Endothelial cell (in vitro differentiated cells): ENCODE data around the gene KAZN. TPM values are rescaled to one million over a fixed set of nuclear protein-coding genes. Genes with fewer than 3 reads are reported as not detected.

Experiments used
- DNase-seq: peaks from one replicate; pipeline ENCODE4 v3.0.0; 2021; ENCODE audit warnings: low spot score
- H3K27ac Mint-ChIP-seq: one replicate; pipeline ENCODE4 v1.8.0; 2021; ENCODE audit warnings: mixed read lengths, inconsistent platforms; ENCODE audit not compliant: unreplicated experiment
- H3K27me3 Mint-ChIP-seq: one replicate; pipeline ENCODE4 v1.8.0; 2021; ENCODE audit warnings: mild to moderate bottlenecking, moderate library complexity, mixed read lengths, inconsistent platforms; ENCODE audit not compliant: unreplicated experiment
- H3K36me3 Mint-ChIP-seq: one replicate; pipeline ENCODE4 v1.8.0; 2021; ENCODE audit warnings: mild to moderate bottlenecking, low read depth, mixed read lengths, inconsistent platforms; ENCODE audit not compliant: unreplicated experiment
- H3K4me1 Mint-ChIP-seq: one replicate; pipeline ENCODE4 v1.8.0; 2021; ENCODE audit warnings: mild to moderate bottlenecking, mixed read lengths, inconsistent platforms; ENCODE audit not compliant: unreplicated experiment
- H3K4me3 Mint-ChIP-seq: one replicate; pipeline ENCODE4 v1.8.0; 2021; ENCODE audit warnings: mild to moderate bottlenecking, mixed read lengths, inconsistent platforms; ENCODE audit not compliant: unreplicated experiment
- H3K9me3 Mint-ChIP-seq: one replicate; pipeline ENCODE4 v1.8.0; 2021; ENCODE audit warnings: mixed read lengths, inconsistent platforms; ENCODE audit not compliant: unreplicated experiment
- total RNA-seq: library from RNA; stranded (reverse); fragmentation: NEBNext Ultra II Directional; extraction: Animal tissue kit (Norgen Biotek cat#: 25700); gene quantifications from one replicate; pipeline ENCODE4 v1.2.1, GENCODE V29; 2021; ENCODE audit not compliant: unreplicated experiment
- TF ChIP-seq, protein P1 (sequence below): fragments of 200-600 bp; sonication (generic); IDR thresholded peaks from one replicate; pipeline ENCODE4 v1.5.0; 2021; ENCODE audit warnings: antibody characterized with exemption; ENCODE audit not compliant: unreplicated experiment

The KAZN gene
- total RNA-seq, 1 donor from 2014 or later = 10.1 TPM

DNA sequence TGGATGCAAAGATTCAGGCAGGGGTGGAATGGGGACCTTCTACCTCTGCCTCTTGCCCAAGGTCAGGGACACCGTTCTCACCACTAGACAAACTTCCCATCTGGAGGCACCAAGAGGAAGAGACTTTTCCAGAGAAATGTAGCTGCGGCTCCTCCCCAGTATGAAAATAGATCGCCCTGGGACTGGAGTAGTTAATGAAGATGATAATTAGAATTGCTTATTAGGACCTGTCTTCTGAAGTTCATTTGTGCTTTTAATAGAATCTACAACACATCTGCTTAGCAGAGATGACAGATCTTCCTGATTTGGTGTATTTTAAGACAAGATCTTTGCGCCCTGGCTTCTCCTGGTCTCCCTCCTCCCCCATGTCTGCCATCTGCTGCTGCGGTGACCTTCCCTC, 266.6 kb downstream of the KAZN start:
- Mint-ChIP-seq H3K27me3 (peaks cover 5% of the 10 kb centered on the region), H3K4me1 (no peaks in the 10 kb centered on the region), H3K4me3 (no peak overlapping the region), H3K9me3 (no peaks in the 10 kb centered on the region), H3K36me3 (no peaks in the 10 kb centered on the region), H3K27ac (no peak overlapping the region)
- TF ChIP-seq, protein P1, sequence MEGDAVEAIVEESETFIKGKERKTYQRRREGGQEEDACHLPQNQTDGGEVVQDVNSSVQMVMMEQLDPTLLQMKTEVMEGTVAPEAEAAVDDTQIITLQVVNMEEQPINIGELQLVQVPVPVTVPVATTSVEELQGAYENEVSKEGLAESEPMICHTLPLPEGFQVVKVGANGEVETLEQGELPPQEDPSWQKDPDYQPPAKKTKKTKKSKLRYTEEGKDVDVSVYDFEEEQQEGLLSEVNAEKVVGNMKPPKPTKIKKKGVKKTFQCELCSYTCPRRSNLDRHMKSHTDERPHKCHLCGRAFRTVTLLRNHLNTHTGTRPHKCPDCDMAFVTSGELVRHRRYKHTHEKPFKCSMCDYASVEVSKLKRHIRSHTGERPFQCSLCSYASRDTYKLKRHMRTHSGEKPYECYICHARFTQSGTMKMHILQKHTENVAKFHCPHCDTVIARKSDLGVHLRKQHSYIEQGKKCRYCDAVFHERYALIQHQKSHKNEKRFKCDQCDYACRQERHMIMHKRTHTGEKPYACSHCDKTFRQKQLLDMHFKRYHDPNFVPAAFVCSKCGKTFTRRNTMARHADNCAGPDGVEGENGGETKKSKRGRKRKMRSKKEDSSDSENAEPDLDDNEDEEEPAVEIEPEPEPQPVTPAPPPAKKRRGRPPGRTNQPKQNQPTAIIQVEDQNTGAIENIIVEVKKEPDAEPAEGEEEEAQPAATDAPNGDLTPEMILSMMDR = no peak
- DNase-seq = no peak

DNA sequence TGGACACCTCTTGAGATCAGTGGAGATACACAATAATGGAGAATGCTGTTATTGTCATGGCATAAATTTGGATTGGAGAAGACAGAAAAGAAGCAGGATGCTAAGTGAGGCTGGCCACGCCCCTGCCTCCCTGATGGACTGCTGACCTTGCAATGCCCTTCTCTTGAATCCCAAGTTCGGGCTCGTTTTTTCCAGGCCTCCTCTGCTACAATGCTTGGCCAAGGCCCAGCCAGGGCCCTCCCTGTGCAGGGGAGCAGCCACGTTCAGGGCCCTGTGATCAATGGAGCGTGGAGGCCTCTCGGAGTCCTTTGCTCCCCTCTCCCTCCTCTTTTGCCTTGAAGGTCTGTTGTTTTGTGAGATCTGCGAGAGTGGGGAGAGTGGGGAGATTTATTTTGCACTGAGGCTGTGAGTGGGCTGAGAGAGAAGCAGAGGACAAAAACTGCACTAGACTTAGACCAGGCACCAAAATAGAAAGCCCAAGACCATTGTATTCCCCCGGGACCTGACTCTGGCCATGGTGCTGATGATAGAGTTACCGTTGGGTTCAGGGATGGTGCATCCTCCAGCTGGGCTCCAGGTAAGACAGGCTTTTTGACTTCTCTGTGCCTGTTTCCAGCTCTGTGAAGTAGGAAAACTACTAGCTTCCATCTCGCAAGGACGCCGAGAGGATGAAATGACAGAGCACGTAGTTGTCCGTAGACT, 268.6 kb downstream of the KAZN start:
- TF ChIP-seq, protein P1 = no peak
- no peak for DNase-seq
- no peaks in the 10 kb centered on the region for H3K9me3 Mint-ChIP-seq

DNA sequence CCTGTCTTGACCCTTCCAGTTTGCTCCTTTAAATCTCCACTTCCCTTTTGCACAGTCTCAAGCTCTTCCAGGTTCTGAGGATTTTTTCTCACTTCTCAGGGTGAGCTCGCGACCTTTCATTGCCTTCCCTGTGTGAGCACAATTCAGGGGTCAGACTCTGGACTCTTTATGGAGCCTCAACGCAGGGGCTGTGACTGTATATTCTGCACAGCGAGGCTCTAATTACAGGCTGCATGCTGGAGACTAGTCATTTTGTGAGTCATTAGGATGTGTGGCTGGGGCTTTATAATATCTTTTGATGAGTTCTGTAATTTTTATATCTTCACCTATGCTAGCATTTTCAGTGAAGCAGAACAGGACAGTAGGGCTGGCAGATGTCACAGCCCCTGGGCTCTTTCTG, 270.7 kb downstream of the KAZN start:
- H3K27ac Mint-ChIP-seq = no peak overlapping the region
- no peaks in the 10 kb centered on the region for H3K36me3 Mint-ChIP-seq
- TF ChIP-seq, protein P1 = no peak
- no peaks in the 10 kb centered on the region for H3K9me3 Mint-ChIP-seq
- no peak overlapping the region for H3K4me3 Mint-ChIP-seq
- peaks cover 6% of the 10 kb centered on the region for H3K27me3 Mint-ChIP-seq
- H3K4me1 Mint-ChIP-seq = peaks cover 9% of the 10 kb centered on the region
- DNase-seq = no peak

More for the DNA sequence above, 268.6 kb downstream of the KAZN start:
- Mint-ChIP-seq H3K27ac (no peak overlapping the region), H3K36me3 (no peaks in the 10 kb centered on the region), H3K27me3 (peaks cover 6% of the 10 kb centered on the region), H3K4me1 (peaks cover 9% of the 10 kb centered on the region), H3K4me3 (no peak overlapping the region)

DNA sequence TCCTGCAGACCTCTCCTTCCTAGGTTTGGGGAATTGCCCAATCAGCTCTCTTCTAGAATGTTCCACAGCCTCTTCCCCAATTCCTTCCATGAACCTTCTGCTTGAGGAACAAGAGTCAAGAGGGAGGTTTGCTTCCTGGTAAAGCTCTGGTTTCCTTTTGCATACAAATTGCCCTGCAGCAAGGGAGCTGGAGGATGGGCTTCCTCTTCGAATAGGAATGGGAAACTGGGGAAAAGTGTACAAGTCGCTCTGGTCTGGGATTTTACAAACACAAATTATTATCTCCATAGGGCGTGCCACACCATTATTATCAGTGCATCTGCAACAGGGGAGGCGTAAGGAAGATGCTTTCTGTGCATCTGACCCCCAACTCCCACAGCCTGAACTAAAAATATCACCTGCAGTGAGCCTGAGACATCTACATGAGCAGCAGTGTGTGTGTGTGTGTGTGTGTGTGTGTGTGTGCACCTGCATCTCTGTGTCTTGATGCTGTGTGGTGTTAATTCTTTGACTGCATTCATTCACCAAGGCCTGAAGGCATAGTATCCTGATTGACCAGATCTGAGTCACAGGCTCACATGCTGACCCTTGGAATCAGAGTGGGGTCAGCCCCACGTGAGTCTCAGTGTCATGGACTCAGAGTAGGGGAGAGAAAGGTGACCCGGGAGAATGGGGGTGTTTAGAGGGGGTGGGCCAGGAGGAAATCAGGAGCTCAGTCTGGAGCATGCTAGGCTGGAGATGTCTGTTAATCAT, 272.9 kb downstream of the KAZN start:
- Mint-ChIP-seq H3K36me3 (no peaks in the 10 kb centered on the region), H3K27ac (no peak overlapping the region)

More for the DNA sequence above, 272.9 kb downstream of the KAZN start:
- DNase-seq = no peak
- TF ChIP-seq, protein P1 = no peak
- H3K4me3 Mint-ChIP-seq = no peak overlapping the region
- no peaks in the 10 kb centered on the region for H3K9me3 Mint-ChIP-seq
- H3K27me3 Mint-ChIP-seq = peaks cover 2% of the 10 kb centered on the region
- peaks cover 13% of the 10 kb centered on the region for H3K4me1 Mint-ChIP-seq
